ENCODE results near the gene SLFN12L. TPM values are rescaled to one million over a fixed set of nuclear protein-coding genes. Genes with fewer than 3 reads are reported as not detected.

SLFN12L gene
- total RNA-seq, 1 experiment from 2014 or later, result not detected

- H2BK120ac ChIP-seq (ENCODE audit: low read depth, low read length, poor library complexity, severe bottlenecking), result no peak overlapping the region
- H3K23ac ChIP-seq (ENCODE audit: insufficient read length, low read depth, low read length), result no peak overlapping the region
- no peak for TF ChIP-seq CTCF (conservative IDR thresholded peaks at IDR 0.05)
- H2AFZ ChIP-seq (ENCODE audit: low read length), result no peak overlapping the region
- Mint-ChIP-seq H3K4me3 (no peak overlapping the region), H3K4me1 (no peaks in the 10 kb centered on the region), H3K36me3 (ENCODE audit: insufficient read depth in 1 of 3, low read depth in 3 of 3) (no peaks in the 10 kb centered on the region), H3K27ac (no peak overlapping the region), H3K27me3 (ENCODE audit: low read depth) (peaks cover 29% of the 10 kb centered on the region), H3K9me3 (no peaks in the 10 kb centered on the region)
- H2BK12ac ChIP-seq (ENCODE audit: insufficient read length, low read depth, low read length), result no peak overlapping the region
- no peaks in the 10 kb centered on the region for H3K27me3 ChIP-seq (ENCODE audit: insufficient read depth, low read length)
- H3K18ac ChIP-seq (ENCODE audit: insufficient read length, low read depth, low read length), result no peak overlapping the region
- no peak overlapping the region for H3K27ac ChIP-seq (ENCODE audit: insufficient read length, low read depth, low read length)
- H2BK20ac ChIP-seq (ENCODE audit: low read depth, low read length, poor library complexity, severe bottlenecking), result no peak overlapping the region
- no peaks in the 10 kb centered on the region for H3K4me1 ChIP-seq (ENCODE audit: insufficient read depth, low read length)
- H4K5ac ChIP-seq (ENCODE audit: insufficient read length, low read depth, low read length), result no peak overlapping the region
- no peaks in the 10 kb centered on the region for H3K79me2 ChIP-seq (ENCODE audit: insufficient read depth, low read length)
- H2BK5ac ChIP-seq (ENCODE audit: insufficient read length, low read length), result no peak overlapping the region
- no peak overlapping the region for H3K4me2 ChIP-seq (ENCODE audit: insufficient read depth, insufficient read length, low read length)
- no peak overlapping the region for H3T11ph ChIP-seq (ENCODE audit: low read length)
- no peak overlapping the region for H2BK15ac ChIP-seq (ENCODE audit: low read depth, low read length)
- H4K20me1 ChIP-seq (ENCODE audit: control insufficient read depth, insufficient read depth, insufficient read length), result no peaks in the 10 kb centered on the region
- H3K9me3 ChIP-seq (ENCODE audit: control insufficient read depth, low read depth, low read length), result no peaks in the 10 kb centered on the region
- no peak for DNase-seq
- no peak overlapping the region for H2AK5ac ChIP-seq (ENCODE audit: insufficient read length, low read length)
- H4K8ac ChIP-seq (replicated peaks; ENCODE audit: insufficient read length, low read depth, low read length), result no peak overlapping the region
- H3K79me1 ChIP-seq (ENCODE audit: insufficient read depth, low read depth, low read length, poor library complexity, severe bottlenecking), result no peaks in the 10 kb centered on the region
- no peak overlapping the region for H3K4ac ChIP-seq (ENCODE audit: low read depth, low read length)
- H3K56ac ChIP-seq (ENCODE audit: insufficient read length, low read depth, low read length), result no peak overlapping the region
- H3K23me2 ChIP-seq (ENCODE audit: insufficient read length, low read depth, low read length, poor library complexity, severe bottlenecking), result no peaks in the 10 kb centered on the region
- no CpG with 5 or more reads among the region's 1 CpG for WGBS (ENCODE audit: extremely low coverage, insufficient read length, low lambda C conversion rate)
- no peak overlapping the region for H3K9ac ChIP-seq (ENCODE audit: extremely low read depth, insufficient read length, low read length)
- no peak overlapping the region for H3K14ac ChIP-seq (ENCODE audit: insufficient read depth, low read length)
- no peak overlapping the region for H4K91ac ChIP-seq (ENCODE audit: insufficient read length, low read depth, low read length)
Observed at GRCh38 chr17:35545150-35545549, 7.7 kb upstream of the SLFN12L start.
